Measurements from ENCODE around the gene DPYSL3. TPM values are rescaled to one million over a fixed set of nuclear protein-coding genes. Genes with fewer than 3 reads are reported as not detected.
A peak's percentile ranks its signal among the peaks of the same experiment; 100 is the strongest.

Gene DPYSL3
- total RNA-seq, 1 donor from 2014 or later: 56.0 TPM

GRCh38 chr5:147397616-147398015 is 112.3 kb downstream of the DPYSL3 start:
- Mint-ChIP-seq H3K4me3 (ENCODE audit: low read depth) (no peak overlapping the region), H3K27ac (no peak overlapping the region), H3K4me1 (ENCODE audit: low read depth) (no peaks in the 10 kb centered on the region), H3K9me3 (ENCODE audit: low read depth) (no peaks in the 10 kb centered on the region), H3K27me3 (no peaks in the 10 kb centered on the region), H3K36me3 (ENCODE audit: insufficient read depth) (peaks cover 20% of the 10 kb centered on the region)
- no peak for TF ChIP-seq CTCF (IDR thresholded peaks at IDR 0.05; ENCODE audit: unreplicated experiment)
- no peak for DNase-seq (ENCODE audit: low spot score, unreplicated experiment)

- no peak for DNase-seq (ENCODE audit: low spot score, unreplicated experiment)
- Mint-ChIP-seq H3K4me1 (ENCODE audit: low read depth) (no peaks in the 10 kb centered on the region), H3K4me3 (ENCODE audit: low read depth) (no peak overlapping the region), H3K27ac (no peak overlapping the region), H3K36me3 (ENCODE audit: insufficient read depth) (peaks cover 20% of the 10 kb centered on the region), H3K9me3 (ENCODE audit: low read depth) (no peaks in the 10 kb centered on the region), H3K27me3 (no peaks in the 10 kb centered on the region)
- no peak for TF ChIP-seq CTCF (IDR thresholded peaks at IDR 0.05; ENCODE audit: unreplicated experiment)
These were observed 113.6 kb downstream of the DPYSL3 start for GRCh38 chr5:147396070-147396823.

- Mint-ChIP-seq H3K27me3 (no peaks in the 10 kb centered on the region), H3K36me3 (ENCODE audit: insufficient read depth) (peaks cover 18% of the 10 kb centered on the region), H3K9me3 (ENCODE audit: low read depth) (no peaks in the 10 kb centered on the region), H3K27ac (no peak overlapping the region), H3K4me3 (ENCODE audit: low read depth) (no peak overlapping the region), H3K4me1 (ENCODE audit: low read depth) (no peaks in the 10 kb centered on the region)
- TF ChIP-seq CTCF (IDR thresholded peaks at IDR 0.05; ENCODE audit: unreplicated experiment): peak; percentile 41
- DNase-seq (ENCODE audit: low spot score, unreplicated experiment): no peak
These were observed 115.8 kb downstream of the DPYSL3 start for GRCh38 chr5:147393874-147394672.

GRCh38 chr5:147391781-147392180 is 118.1 kb downstream of the DPYSL3 start:
- TF ChIP-seq CTCF (IDR thresholded peaks at IDR 0.05; ENCODE audit: unreplicated experiment): peak; percentile 57
- H3K9me3 Mint-ChIP-seq (ENCODE audit: low read depth): no peaks in the 10 kb centered on the region
- no peaks in the 10 kb centered on the region for H3K27me3 Mint-ChIP-seq
- no peak for DNase-seq (ENCODE audit: low spot score, unreplicated experiment)
- H3K4me1 Mint-ChIP-seq (ENCODE audit: low read depth): no peaks in the 10 kb centered on the region
- H3K27ac Mint-ChIP-seq: no peak overlapping the region
- no peak overlapping the region for H3K4me3 Mint-ChIP-seq (ENCODE audit: low read depth)
- peaks cover 10% of the 10 kb centered on the region for H3K36me3 Mint-ChIP-seq (ENCODE audit: insufficient read depth)

- Mint-ChIP-seq H3K36me3 (ENCODE audit: insufficient read depth) (peaks cover 8% of the 10 kb centered on the region), H3K4me1 (ENCODE audit: low read depth) (no peaks in the 10 kb centered on the region)
- no peak for DNase-seq (ENCODE audit: low spot score, unreplicated experiment)
These were observed 119.1 kb downstream of the DPYSL3 start for GRCh38 chr5:147390654-147391225.

More at GRCh38 chr5:147390654-147391225, 119.1 kb downstream of the DPYSL3 start:
- Mint-ChIP-seq H3K4me3 (ENCODE audit: low read depth) (no peak overlapping the region), H3K27ac (no peak overlapping the region), H3K27me3 (no peaks in the 10 kb centered on the region), H3K9me3 (ENCODE audit: low read depth) (no peaks in the 10 kb centered on the region)
- no peak for TF ChIP-seq CTCF (IDR thresholded peaks at IDR 0.05; ENCODE audit: unreplicated experiment)
